Neural progenitor cell (in vitro differentiated cells): ENCODE data around the gene SLC44A5.

ENCODE experiments used
- EZH2 ChIP-seq: fragments of 200-600 bp; sonication (generic); IDR thresholded peaks from 2 replicates; pipeline ENCODE4 v1.6.1; 2017; ENCODE audit warnings: antibody characterized with exemption, mild to moderate bottlenecking, moderate library complexity
- EZH2phosphoT487 ChIP-seq: fragments of 200-600 bp; sonication (generic); IDR thresholded peaks from 2 replicates; pipeline ENCODE4 v1.6.1; 2017; ENCODE audit warnings: antibody characterized with exemption
- TF ChIP-seq, protein P1 (sequence below): fragments of 200-600 bp; sonication (generic); IDR thresholded peaks from 2 replicates; pipeline ENCODE4 v1.5.1; 2017; ENCODE audit warnings: antibody characterized with exemption, mild to moderate bottlenecking

DNA sequence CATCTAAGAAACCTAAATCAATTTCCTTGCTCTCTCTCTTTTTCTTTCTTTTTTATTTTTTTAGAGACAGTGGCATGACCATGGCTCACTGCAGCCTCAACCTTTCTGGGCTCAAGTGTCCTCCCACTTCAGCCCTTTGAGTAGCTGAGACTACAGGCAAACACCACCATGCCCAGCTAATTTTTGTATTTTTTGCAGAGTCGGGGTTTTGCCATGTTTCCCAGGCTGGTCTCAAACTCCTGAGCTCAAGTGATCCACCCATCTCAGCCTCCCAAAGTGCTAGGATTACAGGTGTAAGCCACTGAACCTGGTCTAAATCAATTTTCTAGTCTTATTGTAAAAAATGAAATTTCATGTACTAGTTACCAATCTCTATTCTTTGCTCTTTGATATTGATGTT is 367.8 kb downstream of the SLC44A5 start:
- TF ChIP-seq, protein P1, sequence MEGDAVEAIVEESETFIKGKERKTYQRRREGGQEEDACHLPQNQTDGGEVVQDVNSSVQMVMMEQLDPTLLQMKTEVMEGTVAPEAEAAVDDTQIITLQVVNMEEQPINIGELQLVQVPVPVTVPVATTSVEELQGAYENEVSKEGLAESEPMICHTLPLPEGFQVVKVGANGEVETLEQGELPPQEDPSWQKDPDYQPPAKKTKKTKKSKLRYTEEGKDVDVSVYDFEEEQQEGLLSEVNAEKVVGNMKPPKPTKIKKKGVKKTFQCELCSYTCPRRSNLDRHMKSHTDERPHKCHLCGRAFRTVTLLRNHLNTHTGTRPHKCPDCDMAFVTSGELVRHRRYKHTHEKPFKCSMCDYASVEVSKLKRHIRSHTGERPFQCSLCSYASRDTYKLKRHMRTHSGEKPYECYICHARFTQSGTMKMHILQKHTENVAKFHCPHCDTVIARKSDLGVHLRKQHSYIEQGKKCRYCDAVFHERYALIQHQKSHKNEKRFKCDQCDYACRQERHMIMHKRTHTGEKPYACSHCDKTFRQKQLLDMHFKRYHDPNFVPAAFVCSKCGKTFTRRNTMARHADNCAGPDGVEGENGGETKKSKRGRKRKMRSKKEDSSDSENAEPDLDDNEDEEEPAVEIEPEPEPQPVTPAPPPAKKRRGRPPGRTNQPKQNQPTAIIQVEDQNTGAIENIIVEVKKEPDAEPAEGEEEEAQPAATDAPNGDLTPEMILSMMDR: no peak
- TF ChIP-seq EZH2: no peak
- TF ChIP-seq EZH2phosphoT487: no peak
